ENCODE results near the gene FERD3L. TPM values are rescaled to one million over a fixed set of nuclear protein-coding genes. Genes with fewer than 3 reads are reported as not detected.

The FERD3L gene
- total RNA-seq, 1 donor from 2014 or later: not detected

DNA sequence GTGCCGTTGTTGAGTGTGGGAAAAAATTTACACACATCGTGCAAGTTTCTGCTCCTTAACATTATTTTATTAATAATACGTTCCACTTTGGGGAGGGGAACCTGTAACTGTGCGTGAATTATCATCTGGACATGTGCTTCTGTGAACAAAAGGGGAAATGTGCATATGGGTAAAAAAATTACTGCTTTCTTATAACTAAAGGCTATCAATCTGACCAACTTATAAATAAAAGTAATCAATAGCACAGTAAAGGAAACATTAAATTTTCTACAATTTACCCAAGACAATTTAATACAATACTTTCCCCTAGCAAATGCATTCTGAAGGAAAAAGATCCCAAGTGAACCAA, 32.2 kb downstream of the FERD3L start:
- Mint-ChIP-seq H3K9me3 (ENCODE audit: unreplicated experiment) (no peaks in the 10 kb centered on the region), H3K27me3 (ENCODE audit: unreplicated experiment) (peaks cover 19% of the 10 kb centered on the region), H3K27ac (ENCODE audit: unreplicated experiment) (no peak overlapping the region), H3K4me3 (ENCODE audit: unreplicated experiment) (no peak overlapping the region), H3K36me3 (ENCODE audit: low read depth, unreplicated experiment) (peaks cover 4% of the 10 kb centered on the region), H3K4me1 (ENCODE audit: unreplicated experiment) (peaks cover 25% of the 10 kb centered on the region)
- no peak for DNase-seq (ENCODE audit: low spot score)
- TF ChIP-seq, protein P1, sequence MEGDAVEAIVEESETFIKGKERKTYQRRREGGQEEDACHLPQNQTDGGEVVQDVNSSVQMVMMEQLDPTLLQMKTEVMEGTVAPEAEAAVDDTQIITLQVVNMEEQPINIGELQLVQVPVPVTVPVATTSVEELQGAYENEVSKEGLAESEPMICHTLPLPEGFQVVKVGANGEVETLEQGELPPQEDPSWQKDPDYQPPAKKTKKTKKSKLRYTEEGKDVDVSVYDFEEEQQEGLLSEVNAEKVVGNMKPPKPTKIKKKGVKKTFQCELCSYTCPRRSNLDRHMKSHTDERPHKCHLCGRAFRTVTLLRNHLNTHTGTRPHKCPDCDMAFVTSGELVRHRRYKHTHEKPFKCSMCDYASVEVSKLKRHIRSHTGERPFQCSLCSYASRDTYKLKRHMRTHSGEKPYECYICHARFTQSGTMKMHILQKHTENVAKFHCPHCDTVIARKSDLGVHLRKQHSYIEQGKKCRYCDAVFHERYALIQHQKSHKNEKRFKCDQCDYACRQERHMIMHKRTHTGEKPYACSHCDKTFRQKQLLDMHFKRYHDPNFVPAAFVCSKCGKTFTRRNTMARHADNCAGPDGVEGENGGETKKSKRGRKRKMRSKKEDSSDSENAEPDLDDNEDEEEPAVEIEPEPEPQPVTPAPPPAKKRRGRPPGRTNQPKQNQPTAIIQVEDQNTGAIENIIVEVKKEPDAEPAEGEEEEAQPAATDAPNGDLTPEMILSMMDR (IDR thresholded peaks at IDR 0.05; ENCODE audit: unreplicated experiment): no peak

DNA sequence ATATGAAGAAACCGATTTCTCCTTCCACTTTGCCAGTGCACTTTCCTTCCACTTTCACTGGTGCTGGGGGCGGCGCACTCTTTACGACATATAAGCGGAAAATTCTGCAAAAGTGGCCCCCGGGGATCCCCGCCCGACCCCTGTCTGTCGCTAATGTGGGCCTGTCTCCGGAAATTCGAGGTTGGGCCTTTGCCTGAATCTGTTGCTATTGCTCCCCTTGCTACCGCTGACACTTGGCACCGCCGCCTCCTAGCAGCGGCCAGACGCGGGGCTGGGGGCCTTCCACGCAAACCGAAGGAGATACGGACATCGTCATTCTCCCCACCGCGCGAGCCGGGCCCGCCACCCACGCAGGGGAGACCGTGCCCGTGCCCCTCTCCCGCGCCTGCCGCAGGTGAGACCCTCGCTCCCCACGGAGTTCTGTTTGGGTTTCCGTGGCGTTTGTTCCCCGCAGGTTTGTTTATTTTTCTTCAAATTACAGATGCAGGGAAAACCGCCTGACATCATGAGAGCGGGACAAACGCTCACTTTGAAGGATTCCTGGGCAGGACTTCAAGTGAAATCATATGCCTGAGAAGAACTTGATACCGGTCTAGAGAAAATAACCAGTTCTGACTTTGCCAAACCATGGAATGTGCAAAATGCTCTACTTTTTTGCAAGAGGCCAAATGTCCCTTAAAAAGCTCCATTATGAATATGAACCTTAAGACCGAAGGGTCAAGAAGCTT, 32.8 kb downstream of the FERD3L start:
- Mint-ChIP-seq H3K9me3 (ENCODE audit: unreplicated experiment) (no peaks in the 10 kb centered on the region), H3K4me3 (ENCODE audit: unreplicated experiment) (no peak overlapping the region), H3K36me3 (ENCODE audit: low read depth, unreplicated experiment) (peaks cover 4% of the 10 kb centered on the region), H3K27me3 (ENCODE audit: unreplicated experiment) (peaks cover 19% of the 10 kb centered on the region), H3K4me1 (ENCODE audit: unreplicated experiment) (peaks cover 30% of the 10 kb centered on the region), H3K27ac (ENCODE audit: unreplicated experiment) (no peak overlapping the region)
- peak; percentile 26 for DNase-seq (ENCODE audit: low spot score)
- TF ChIP-seq, protein P1 (IDR thresholded peaks at IDR 0.05; ENCODE audit: unreplicated experiment): no peak

DNA sequence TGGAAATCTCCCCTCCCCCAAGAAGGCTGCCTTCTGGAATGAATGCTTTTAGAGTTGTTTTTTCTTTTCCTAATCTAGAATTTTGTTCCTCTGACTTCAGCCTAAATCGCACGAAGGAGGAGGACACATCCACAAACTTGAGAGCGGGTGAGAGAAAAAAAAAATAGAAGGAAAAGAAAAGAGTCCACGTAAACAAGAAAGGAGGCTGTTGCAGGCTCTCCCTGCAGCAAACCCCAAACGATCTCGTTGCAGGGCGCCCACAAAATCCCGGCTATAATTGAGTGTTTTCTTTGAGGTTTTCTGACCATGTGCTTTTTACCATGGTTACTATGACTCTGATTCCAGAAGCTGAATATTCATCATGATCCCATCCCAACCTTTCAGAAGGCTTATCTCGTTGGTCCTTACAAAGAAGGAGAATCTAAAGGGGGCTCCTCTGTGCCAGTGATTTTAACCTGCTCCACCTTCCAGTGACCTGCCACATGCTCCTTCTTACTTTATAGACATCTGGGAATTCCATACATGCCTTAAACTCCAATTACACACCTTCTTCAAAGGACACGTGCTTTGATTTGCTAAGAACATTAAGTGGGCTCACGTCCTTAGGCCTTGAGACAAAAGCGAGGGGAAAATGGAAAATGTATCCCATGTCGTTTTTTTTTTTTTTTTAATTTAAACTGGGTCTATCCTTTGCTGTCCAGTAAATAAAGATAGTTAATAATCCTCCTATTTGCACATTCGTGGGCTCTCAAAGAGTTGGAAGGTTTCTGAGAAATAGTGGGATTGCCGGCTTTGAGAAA, 33.5 kb downstream of the FERD3L start:
- H3K36me3 Mint-ChIP-seq (ENCODE audit: low read depth, unreplicated experiment): peaks cover 4% of the 10 kb centered on the region
- no peak for DNase-seq (ENCODE audit: low spot score)
- H3K9me3 Mint-ChIP-seq (ENCODE audit: unreplicated experiment): no peaks in the 10 kb centered on the region
- TF ChIP-seq, protein P1 (IDR thresholded peaks at IDR 0.05; ENCODE audit: unreplicated experiment): no peak
- H3K27ac Mint-ChIP-seq (ENCODE audit: unreplicated experiment): no peak overlapping the region
- H3K27me3 Mint-ChIP-seq (ENCODE audit: unreplicated experiment): peaks cover 19% of the 10 kb centered on the region
- H3K4me1 Mint-ChIP-seq (ENCODE audit: unreplicated experiment): peaks cover 31% of the 10 kb centered on the region
- H3K4me3 Mint-ChIP-seq (ENCODE audit: unreplicated experiment): no peak overlapping the region

DNA sequence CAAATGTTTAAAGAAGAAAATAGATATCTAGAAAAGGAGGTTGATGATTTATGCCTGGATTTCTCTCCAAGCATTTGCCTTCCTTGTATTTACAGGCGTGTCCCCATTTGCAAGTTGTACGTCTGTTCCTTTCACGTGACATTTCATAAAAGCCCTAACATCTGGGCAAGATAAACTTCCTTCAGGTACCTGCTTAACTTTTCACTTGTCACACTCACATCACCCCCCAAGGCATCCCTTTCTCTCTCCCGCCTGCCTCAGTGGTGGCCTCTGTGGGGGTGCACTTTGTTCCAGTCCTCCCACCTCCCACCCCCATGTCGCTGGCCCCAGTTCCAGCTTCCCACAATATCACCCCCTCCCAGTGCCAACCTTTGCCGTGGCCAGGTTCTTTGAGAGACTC, 34.4 kb downstream of the FERD3L start:
- Mint-ChIP-seq H3K27ac (ENCODE audit: unreplicated experiment) (no peak overlapping the region), H3K9me3 (ENCODE audit: unreplicated experiment) (no peaks in the 10 kb centered on the region), H3K4me1 (ENCODE audit: unreplicated experiment) (peaks cover 32% of the 10 kb centered on the region), H3K4me3 (ENCODE audit: unreplicated experiment) (no peak overlapping the region), H3K27me3 (ENCODE audit: unreplicated experiment) (peaks cover 19% of the 10 kb centered on the region), H3K36me3 (ENCODE audit: low read depth, unreplicated experiment) (no peaks in the 10 kb centered on the region)
- peak; percentile 8 for DNase-seq (ENCODE audit: low spot score)
- TF ChIP-seq, protein P1 (IDR thresholded peaks at IDR 0.05; ENCODE audit: unreplicated experiment): no peak

Measured in endothelial cell (in vitro differentiated cells).